GM13976 (cell line): ENCODE results near the gene FAM20C.

Source experiments
- DNase-seq: peaks from one replicate; pipeline ENCODE4 v3.0.0; 2012; ENCODE audit warnings: low spot score
- CTCF ChIP-seq: IDR thresholded peaks from 2 replicates; pipeline ENCODE4 v1.5.1; 2012; ENCODE audit warnings: borderline replicate concordance, mild to moderate bottlenecking; ENCODE audit not compliant: insufficient read depth; ENCODE audit errors: extremely low read depth, missing control alignments, control extremely low read depth
- in situ Hi-C: fragments of 300-500 bp; cut with MboI; formaldehyde crosslinking; loops from one replicate; pipeline ENCODE4 v1.12.0; 2022; ENCODE audit warnings: low sequenced_read_pairs, mixed read lengths, inconsistent platforms; ENCODE audit not compliant: unreplicated experiment

FAM20C gene

GRCh38 chr7:280461-280860, 88.1 kb downstream of the FAM20C start:
- in situ Hi-C loops: no loop called here
- DNase-seq: no peak
- TF ChIP-seq CTCF: no peak

- in situ Hi-C loops: no loop called here
- no peak for DNase-seq
- TF ChIP-seq CTCF: no peak
Observed at GRCh38 chr7:281637-282036, 89.3 kb downstream of the FAM20C start.

- in situ Hi-C loops: no loop called here
- no peak for TF ChIP-seq CTCF
- no peak for DNase-seq
Observed at GRCh38 chr7:282621-283020, 90.2 kb downstream of the FAM20C start.

GRCh38 chr7:284762-285722, 92.7 kb downstream of the FAM20C start:
- TF ChIP-seq CTCF: no peak
- in situ Hi-C loops: no loop called here
- DNase-seq: no peak

GRCh38 chr7:285731-286130, 93.4 kb downstream of the FAM20C start:
- TF ChIP-seq CTCF: no peak
- DNase-seq: no peak
- in situ Hi-C loops: no loop called here

- TF ChIP-seq CTCF: no peak
- in situ Hi-C loops: no loop called here
- DNase-seq: no peak
Observed at GRCh38 chr7:286266-286665, 93.9 kb downstream of the FAM20C start.
